C4-2B (cell line): ENCODE data around the gene PRXL2A.

ENCODE experiments used
- ZFX ChIP-seq: fragments of 450-650 bp; IDR thresholded peaks from 2 replicates; pipeline ENCODE4 v1.6.1; 2017
- TF ChIP-seq, protein P1 (sequence below): fragments of 450-650 bp; conservative IDR thresholded peaks from 2 replicates; pipeline ENCODE4 v1.5.1; 2017; ENCODE audit warnings: mild to moderate bottlenecking

- TF ChIP-seq, protein P1, sequence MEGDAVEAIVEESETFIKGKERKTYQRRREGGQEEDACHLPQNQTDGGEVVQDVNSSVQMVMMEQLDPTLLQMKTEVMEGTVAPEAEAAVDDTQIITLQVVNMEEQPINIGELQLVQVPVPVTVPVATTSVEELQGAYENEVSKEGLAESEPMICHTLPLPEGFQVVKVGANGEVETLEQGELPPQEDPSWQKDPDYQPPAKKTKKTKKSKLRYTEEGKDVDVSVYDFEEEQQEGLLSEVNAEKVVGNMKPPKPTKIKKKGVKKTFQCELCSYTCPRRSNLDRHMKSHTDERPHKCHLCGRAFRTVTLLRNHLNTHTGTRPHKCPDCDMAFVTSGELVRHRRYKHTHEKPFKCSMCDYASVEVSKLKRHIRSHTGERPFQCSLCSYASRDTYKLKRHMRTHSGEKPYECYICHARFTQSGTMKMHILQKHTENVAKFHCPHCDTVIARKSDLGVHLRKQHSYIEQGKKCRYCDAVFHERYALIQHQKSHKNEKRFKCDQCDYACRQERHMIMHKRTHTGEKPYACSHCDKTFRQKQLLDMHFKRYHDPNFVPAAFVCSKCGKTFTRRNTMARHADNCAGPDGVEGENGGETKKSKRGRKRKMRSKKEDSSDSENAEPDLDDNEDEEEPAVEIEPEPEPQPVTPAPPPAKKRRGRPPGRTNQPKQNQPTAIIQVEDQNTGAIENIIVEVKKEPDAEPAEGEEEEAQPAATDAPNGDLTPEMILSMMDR: no peak
- no peak for TF ChIP-seq ZFX
Measured at GRCh38 chr10:80427541-80427940, 19.2 kb downstream of the PRXL2A start.
